GM12872 (cell line): ENCODE measurements around the gene CD6.

Experiments used
- CTCF ChIP-seq: IDR thresholded peaks from 3 replicates; pipeline ENCODE4 v1.5.1; 2011; ENCODE audit warnings: low read depth, mild to moderate bottlenecking, low read length, moderate library complexity; ENCODE audit not compliant: insufficient read depth

The CD6 gene

GRCh38 chr11:61011950-61012736 lies 40.7 kb downstream of the CD6 start:
- no peak for TF ChIP-seq CTCF

DNA sequence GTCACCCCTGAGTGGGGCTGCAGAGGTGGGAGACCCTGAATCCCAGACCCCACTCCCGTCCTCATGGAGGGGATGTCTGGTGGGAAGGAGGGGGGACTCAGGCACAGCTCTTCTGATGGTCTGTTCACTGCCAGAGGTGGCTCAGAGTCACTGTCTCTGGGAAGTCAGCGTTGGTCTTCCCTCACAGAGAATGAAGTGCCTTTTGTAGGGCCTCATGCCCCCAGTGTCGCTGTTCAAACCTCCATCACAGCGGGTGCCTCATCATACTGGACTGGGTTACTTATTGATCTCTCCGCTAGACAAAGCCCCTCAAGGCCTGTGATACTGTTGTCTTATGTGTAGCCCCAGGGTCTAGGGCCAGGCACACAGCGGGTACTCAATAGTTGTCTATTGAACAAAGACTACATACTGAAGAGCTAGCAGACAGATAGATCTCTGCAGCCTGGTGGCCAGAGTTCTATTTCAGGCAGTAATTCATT lies 41.3 kb downstream of the CD6 start:
- no peak for TF ChIP-seq CTCF

DNA sequence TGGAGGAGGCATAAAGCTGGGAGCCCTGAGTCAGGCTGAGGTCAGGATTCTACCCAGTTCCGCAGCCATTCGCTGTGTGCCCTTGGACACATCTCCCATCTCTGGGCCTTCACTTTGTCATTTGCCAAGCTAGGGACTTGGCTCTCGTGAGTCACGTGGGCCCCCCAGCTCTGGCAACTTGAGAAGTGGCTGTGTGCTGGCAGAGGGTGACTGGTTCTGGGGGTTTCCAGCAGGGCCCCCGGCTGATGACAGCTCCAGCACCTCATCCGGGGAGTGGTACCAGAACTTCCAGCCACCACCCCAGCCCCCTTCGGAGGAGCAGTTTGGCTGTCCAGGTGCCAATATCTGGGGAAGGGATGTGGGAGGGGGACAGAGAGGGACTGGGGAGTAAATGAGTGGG lies 46.6 kb downstream of the CD6 start:
- TF ChIP-seq CTCF, result no peak

- no peak for TF ChIP-seq CTCF
Observed at GRCh38 chr11:61019037-61019831, 47.8 kb downstream of the CD6 start.

DNA sequence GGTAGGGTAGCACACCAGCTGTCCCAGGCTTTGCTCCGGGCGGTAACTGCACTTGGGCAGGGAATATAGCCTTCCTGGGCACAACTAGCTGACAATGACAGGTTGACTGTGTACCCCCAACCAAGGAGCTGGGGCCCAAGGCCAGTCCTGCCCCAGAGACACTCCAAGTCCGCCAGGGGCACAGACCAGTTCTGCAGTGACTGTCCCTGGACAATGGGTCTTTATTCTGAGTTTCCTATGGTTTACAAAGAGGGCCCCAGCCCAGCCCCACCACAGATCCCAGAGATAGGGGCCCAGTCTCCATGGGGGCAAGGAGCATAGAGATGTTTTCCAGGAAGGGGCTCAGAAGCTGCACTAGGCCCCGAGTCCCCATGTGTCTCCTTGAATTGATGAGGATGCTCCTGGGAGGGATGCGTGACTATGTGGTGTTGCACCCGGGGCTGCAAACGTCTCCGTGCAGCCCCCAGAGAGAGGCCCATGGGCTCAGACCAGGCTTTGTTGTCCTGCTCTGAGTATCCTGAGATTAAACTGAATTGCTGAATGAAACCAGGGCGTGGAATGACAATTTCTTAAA lies 48.4 kb downstream of the CD6 start:
- TF ChIP-seq CTCF, result no peak

DNA sequence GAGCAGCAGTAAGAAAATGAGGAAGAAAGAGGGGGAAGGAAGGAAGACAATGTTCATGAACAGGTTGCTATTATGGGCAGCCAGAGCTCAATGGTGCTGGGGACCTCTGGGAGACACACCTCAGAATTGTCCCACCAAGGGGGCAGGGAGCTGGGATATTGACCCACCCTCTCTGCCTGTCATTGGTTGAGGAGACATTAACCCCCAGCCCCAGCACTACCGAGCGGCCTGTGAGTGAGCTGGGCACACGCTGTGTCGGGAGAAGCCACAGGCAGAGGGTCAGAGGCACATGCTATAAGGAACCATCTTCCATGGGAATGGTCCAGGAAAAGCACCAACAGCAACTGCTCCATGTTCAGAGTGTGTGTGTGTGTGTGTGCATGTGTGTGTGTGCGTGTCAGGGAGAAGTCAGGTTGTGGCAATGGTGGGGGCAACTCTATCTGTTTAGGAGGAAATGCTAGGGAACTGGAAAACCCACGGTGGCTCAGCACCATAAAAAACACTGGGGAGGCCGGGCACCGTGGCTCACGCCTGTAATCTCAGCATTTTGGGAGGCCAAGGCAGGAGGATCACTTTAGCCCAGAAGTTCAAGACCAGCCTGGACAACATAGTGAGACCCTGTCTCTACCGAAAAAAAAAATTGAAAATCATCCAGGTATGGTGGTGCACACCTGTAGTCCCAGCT lies 49.2 kb downstream of the CD6 start:
- TF ChIP-seq CTCF, result no peak

DNA sequence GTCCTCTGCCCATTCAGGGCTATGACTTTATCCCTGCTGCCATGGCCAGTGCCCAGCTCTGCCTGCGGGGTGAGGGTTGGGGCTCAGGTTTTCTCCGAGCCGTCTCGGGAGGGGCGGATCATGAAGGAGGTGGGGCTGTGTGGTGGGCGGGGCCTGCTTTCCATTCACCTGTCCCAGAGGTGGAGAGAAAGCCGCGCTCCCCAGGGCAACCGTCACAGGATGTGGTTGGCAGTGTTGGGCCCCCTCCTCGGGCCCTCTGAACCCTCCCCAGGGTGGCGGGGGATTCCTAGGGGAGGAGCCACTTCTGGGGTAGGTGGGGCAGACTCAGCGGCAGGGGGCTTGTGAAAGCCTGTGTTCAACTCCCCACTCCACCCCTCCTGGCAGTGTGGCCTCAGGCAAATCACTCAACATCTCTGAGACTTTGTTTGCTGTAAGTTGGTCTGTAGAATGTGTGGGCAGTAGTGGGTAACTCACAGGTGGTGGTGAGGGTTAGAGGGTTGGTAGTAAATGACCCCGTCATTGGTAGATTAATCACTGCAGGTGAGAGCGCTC lies 50.3 kb downstream of the CD6 start:
- TF ChIP-seq CTCF, result no peak
